ENCODE measurements around the gene SLIT3. TPM values are rescaled to one million over a fixed set of nuclear protein-coding genes. Genes with fewer than 3 reads are reported as not detected.
"Not testable (repeated sequence)": the region's sequence is repeated elsewhere in the genome, so short reads cannot be mapped to it uniquely, and the experiment has no call there.

The SLIT3 gene
- total RNA-seq, 1 donor from 2014 or later = 40.2 TPM

GRCh38 chr5:169146158-169146557, 154.8 kb downstream of the SLIT3 start:
- no peak for DNase-seq (ENCODE audit: low spot score)

GRCh38 chr5:169142264-169142970, 158.5 kb downstream of the SLIT3 start:
- DNase-seq (ENCODE audit: low spot score) = peak; percentile 46

DNA sequence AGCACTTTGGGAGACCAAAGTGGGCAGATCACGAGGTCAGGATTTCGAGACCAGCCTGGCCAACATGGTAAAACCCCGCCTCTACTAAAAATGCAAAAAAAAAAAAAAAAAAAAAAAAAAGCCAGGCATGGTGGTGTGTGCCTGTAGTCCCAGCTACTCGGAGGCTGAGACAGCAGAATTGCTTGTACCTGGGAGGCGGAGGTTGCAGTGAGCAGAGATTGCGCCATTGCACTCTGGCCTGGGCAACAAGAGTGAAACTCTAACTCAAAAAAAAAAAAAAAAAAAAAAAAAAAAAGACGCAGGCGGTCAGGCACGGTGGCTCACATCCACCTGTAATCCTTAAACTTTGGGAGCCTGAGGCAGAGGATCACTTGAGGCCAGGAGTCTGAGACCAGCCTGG, 160.7 kb downstream of the SLIT3 start:
- not testable (repeated sequence) for DNase-seq (ENCODE audit: low spot score)

DNA sequence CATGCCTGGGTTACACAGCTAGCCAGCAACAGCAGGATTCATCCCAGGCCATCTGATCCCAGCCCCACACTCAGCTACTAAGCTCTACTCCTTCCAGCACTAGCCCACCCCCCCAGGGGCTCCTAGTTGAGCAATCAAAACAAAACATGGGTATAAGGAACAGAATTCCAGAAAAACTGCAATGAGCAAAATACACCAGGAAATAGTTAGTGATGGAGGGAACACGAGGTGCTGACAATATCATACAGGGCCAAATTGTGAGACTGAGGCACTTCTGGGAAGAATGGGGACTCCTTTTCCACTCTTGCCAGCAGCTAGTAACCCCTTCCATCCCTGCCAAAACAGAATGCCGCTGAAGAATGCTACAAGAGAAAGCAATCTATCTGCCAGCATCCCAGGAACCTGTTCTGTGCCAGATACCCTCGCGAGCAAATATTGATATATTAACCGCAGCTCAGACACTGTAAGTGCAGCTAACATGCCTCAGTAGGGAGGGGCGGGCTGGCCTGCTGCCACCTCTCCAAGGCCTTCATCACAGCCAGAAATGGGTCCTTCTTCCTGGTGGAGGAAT, 161.4 kb downstream of the SLIT3 start:
- DNase-seq (ENCODE audit: low spot score) = peak; percentile 90

DNA sequence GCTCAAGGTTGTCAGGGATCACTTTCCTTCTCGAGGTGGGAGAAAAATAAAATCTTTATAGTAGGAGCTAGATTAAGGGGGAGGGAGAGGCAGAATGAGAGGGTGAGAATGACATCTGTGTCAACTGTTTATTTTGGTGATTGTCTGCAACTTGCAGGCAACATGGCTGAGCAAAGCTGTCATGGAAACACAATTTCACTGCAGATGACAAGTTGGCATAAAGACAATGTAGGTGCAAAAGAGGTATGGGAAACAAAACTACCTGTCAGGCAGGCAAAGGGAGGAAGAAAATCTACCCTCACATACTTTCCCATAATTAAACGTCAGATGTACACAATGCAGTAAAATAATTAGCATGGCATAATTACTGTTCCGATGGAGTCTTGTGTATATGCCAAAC, 167.4 kb downstream of the SLIT3 start:
- DNase-seq (ENCODE audit: low spot score) = no peak

GRCh38 chr5:169132302-169132660, 168.7 kb downstream of the SLIT3 start:
- no peak for DNase-seq (ENCODE audit: low spot score)

DNA sequence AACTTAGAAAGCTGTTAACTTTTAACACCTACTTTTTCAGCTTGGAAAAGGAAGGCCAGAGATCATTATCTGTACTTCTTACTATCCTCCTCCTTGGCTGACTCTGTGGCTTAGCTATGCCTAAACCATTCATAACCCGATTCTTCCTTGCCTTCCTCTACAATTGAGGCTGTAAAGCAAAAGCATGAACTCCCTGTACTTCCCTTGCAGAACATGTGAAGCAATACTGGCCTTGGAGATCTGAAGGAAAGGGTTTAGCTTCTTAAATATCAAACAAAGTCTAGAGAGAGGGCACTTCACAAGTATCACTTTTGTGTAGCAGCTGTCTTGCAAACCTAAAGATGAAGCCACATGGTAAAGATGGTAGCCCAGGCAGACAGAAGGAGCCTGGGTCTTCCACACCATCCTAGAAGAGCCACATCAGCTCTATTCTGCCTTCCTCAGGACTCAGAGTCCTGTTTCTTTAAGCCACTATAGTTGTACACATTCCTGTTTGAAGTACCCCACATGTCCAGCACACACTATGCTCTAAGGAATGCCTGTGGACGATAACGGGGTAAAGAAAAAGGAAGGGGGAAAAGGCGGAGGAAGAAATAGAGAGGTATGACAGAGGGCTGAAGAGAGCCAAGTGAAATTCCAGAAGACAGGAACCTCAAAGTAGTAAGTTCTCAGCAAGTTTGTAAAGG, 169.2 kb downstream of the SLIT3 start:
- DNase-seq (ENCODE audit: low spot score) = no peak

DNA sequence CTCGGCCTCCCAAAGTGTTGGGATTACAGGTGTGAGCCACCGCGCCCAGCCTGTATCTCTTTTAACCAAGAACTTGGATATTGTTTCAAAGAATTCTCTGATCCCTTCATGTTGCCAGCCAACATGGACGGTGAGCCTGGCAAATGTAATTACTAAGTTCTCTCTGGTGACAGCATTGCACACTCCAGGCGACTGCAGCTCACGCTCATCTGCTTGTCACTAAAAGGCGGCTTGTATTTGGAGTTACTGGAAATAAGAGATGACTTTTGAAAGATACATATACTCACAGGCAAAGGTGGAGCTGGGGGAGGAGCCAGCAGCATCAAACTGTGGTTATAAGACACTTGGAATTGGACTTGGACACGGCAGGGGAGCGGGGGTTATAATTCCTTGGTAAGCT, 172.3 kb downstream of the SLIT3 start:
- no peak for DNase-seq (ENCODE audit: low spot score)

GRCh38 chr5:169127431-169127830, 173.5 kb downstream of the SLIT3 start:
- DNase-seq (ENCODE audit: low spot score) = no peak

DNA sequence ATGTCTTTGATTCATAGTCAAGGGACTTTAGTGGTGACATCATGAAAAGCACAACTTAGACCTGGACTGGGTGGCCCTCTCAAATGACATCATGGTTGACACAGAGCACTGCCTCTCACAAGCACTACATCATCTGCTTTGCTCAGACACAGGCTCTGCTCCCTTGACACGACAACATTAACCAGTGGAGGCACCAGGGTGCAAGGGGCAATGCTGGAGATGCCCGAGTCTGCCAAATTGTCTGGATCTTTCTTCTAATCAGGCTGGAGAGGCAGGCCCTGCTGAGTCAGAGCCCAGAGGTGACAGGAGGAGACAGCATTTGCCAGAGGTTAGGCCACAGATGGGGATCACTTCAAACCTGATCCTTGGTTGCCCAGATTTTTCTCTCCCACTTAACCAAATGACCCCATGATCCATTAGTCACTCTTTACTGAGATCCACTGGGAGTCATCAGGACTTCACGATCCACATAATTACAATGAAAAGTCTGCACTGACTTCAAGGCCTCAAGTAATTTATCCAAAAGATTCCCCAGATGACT, 174.4 kb downstream of the SLIT3 start:
- no peak for DNase-seq (ENCODE audit: low spot score)

- no peak for DNase-seq (ENCODE audit: low spot score)
Observed at GRCh38 chr5:169125571-169125970, 175.4 kb downstream of the SLIT3 start.

DNA sequence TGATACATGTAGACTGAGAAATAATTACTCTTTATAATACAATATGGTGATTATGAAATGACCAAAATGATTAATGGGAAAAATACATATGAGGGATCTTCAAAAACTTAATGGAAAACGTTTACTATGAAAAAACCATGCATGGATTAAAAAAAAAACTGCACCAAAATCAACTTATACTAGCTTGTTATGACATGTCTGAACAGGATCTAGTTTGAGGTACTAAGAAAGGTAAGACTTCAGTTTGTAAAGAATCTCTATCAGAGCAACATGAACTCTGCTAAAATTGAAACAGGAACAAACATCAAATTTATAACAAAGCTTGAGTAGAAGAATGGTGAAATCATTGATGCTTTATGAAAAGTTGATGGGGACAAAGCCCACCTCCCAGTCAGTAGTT, 178.0 kb downstream of the SLIT3 start:
- no peak for DNase-seq (ENCODE audit: low spot score)

GRCh38 chr5:169121630-169122420, 179.1 kb downstream of the SLIT3 start:
- DNase-seq (ENCODE audit: low spot score) = no peak

DNA sequence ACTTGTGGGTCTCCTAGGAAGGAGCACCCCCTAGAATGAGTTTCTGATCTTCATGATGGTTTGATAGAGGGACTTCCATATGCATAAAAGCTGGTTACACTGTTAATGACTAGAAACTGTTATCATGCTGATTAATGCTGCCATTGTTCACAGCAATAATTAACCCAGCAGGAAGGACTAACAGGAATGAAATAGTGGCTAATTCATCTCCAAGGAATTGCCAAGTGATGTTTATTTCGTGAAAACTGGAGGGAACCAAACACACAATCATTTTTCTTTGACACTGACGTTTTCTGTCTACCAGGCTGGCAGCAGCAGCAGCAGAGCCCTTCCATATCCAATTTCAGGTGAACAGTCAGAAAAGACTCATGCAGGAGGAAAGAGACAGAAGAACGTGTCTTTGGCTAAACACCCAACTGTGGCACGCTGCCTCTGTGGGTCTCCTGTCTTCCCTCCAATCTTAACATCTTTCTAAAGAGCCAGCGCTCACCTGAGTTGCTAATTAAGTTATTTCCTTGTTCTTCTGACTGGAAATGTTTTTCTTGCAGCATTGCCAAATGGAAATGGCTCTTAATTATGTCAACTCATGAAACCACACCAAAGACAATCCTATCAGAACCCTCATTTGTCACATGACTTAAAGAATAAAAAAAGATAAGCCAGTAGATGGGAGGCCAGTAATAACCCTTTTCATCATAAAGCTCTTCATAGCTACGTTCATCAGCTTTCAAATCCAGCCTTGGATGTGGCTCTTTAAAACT, 181.5 kb downstream of the SLIT3 start:
- DNase-seq (ENCODE audit: low spot score) = no peak

DNA sequence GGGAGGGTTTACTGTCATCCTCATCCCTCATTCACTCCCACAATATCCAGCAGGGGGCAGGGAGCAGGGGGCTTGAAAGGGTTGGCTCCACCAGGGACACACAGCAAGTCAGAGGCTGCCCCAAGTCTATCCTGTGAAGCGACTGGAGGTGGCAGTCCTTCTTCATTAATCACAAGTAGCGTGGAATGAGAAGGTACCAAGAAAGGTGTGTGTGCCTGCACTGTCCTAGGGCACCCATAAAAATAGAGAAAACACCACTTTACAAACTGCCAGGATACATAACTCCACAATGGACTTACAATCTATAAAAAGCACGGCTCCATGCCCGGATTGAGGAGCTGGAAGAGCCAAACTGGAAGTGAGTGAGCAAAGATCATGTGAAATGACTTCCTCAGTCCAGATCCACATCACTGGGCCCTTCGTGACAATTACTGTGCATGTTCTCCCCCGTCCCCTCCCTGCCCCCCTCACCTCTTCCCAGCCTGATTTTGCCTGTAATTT, 183.9 kb downstream of the SLIT3 start:
- no peak for DNase-seq (ENCODE audit: low spot score)

DNA sequence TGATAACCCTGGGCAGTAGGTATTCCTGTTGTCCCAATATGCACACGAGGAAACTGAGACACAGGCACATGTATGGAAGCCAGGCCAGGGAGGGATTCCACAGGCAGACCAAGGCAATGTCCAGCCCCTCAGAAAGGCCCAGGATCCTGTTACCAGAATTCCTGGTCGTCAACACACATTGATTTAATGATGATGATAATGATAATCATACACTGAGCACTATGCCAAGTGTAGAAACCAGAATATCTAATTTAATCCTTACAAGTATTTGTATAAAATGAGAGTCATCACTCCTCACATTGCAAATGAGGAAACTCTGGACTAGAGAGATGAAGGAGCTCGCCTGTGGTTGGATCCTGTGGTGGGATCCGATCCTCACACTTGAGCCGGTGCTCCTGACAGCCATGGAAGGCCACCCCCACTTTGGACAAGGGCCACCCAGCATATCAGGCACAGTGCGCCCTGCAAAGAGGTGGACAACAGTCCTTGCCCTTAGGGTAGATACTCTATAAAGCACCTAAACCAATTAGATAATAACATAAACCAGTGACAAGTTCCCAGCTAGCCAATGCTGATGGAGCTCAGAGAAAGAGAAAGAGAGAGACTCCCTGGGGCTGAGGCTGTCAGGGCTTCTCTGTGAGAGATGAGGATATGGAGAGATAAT, 185.3 kb downstream of the SLIT3 start:
- no peak for DNase-seq (ENCODE audit: low spot score)

GRCh38 chr5:169114466-169115065, 186.4 kb downstream of the SLIT3 start:
- DNase-seq (ENCODE audit: low spot score) = no peak

- no peak for DNase-seq (ENCODE audit: low spot score)
Observed at GRCh38 chr5:169112016-169112415, 188.9 kb downstream of the SLIT3 start.

- DNase-seq (ENCODE audit: low spot score) = no peak
Observed at GRCh38 chr5:169106911-169107706, 193.8 kb downstream of the SLIT3 start.
